Stimulated activated CD4-positive, alpha-beta T cell treated with anti-CD3 and anti-CD28 coated beads, Interleukin-1b, Interleukin-23, amount 100 ng/mL, for 1 hour (primary cell): ENCODE measurements around the gene GCAT.

Experiments
- DNase-seq, 2 donors: peaks; one replicate each; pipeline ENCODE4 v3.0.0-alpha.2; 2020; ENCODE audit warnings: low read depth in 2 of 2

The GCAT gene

DNA sequence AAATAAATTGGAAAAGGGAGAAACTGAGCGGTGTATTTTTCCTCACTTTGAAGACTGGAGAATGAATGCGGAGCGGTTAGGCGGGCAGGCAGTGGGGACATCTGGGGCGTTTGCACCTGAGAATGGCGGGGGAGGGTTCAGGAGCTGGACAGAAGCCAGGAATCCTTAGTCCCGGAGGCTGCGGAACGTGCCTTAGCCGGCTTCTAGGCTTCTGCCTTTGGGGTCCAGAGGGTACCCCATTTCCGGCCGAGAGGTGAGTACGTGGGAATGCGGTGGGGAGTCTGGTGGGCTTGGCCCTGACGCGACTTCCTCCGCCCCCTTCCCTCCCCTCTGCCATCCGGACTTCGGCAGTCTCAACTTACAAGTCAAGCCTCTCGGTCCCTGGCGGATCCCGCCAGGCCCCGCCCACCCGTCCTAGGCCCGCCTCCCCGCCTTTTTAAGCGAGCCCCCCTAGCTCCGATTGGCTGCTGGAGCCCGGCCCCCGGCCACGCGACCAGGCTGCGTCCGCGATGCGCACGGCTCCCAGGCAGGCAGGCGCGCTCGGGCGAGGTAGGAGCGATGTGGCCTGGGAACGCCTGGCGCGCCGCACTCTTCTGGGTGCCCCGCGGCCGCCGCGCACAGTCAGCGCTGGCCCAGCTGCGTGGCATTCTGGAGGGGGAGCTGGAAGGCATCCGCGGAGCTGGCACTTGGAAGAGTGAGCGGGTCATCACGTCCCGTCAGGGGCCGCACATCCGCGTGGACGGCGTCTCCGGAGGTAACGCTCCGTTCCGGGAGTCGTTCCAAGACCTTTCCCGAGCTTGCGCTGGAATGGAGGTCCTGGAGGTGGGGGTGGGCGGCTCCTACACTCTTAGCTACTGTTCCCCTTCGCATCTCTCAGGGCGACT, at the start of gene GCAT:
TSS of gene GCAT (plus strand) at position 525 of the 884 bp plus-strand sequence. CDS start at position 559, 34 bp downstream.
- DNase-seq, result peak; percentile 59 to 82

DNA sequence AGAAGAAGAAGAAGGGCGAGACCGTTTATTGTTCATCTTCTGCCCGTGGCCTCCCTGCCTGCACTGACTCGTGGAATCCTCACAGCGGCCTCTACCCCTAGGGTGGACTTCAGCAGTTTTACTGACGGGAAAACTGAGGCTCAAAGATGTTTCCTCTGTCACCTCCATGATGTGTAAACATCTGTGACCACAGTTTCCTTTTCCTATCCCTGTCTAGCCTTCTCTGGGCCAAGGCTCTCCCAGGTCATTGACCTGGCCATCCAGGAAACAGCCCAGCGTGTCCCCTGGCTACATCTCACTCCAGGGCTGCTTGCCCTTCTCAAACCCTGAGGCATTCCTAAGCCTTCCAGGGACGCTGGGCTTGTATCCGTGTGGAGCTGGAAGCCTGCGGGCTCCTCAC, 49.0 kb upstream of the GCAT start:
- DNase-seq, result no peak

DNA sequence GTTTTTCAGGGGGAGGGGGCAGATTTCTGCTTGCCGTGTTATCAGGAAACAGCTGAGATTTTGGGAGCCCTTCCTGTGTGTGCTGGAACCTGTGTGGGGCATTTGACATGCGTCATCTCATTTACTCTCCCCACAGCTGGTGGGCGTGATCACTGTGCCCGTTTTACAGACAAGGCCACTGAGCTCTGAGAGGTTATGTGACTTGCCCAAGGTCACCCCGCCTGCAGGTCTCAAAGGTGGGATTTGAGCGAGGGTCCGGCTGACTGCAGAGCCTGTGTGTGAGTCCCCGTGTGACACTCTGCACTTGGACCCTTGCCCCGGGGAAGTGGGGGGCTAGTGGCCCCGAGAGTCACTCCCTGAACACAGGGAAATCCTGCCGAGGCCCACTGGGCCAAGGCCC, 48.5 kb upstream of the GCAT start:
- DNase-seq, result no peak

DNA sequence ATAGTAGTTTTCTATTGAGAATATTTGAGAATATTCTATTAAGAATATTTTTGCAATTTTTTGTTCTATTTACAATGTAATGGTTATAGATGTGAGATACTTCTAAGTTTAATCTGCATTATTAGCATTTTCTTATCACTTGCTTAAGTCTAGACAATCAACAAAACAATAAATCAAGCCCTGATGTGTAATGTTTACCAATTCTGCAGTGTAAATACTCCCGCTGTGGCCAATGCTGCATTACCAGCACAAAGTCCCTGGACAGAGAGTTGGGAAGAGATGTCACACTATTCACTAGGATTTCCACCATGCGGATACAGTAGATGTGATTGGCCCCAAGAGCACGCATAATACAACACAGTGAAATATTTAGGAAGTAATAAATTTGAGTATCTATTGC, 47.6 kb upstream of the GCAT start:
- DNase-seq, result no peak

DNA sequence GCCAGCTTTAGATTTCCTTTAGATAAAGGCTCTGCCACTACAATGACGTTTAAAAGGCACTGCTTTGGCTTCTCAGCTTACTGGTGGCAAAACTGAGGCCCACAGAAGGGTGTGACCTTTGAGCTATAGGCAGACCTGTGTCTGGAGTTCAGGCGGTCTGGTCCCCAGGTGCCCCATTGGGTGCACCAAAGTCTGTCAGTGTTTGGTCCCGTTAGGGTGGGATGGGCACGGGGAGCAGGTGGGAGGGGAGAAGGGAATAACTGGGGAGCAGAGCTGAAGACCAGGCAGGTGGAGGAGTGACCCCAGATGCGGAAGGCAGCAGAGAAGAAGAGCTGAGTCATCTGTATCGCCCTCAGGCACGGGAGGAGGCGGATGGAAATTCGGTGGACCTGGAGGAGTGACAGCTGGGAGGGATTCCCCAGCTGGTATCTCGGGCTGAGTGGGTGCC, 45.3 kb upstream of the GCAT start:
- DNase-seq, result no peak

DNA sequence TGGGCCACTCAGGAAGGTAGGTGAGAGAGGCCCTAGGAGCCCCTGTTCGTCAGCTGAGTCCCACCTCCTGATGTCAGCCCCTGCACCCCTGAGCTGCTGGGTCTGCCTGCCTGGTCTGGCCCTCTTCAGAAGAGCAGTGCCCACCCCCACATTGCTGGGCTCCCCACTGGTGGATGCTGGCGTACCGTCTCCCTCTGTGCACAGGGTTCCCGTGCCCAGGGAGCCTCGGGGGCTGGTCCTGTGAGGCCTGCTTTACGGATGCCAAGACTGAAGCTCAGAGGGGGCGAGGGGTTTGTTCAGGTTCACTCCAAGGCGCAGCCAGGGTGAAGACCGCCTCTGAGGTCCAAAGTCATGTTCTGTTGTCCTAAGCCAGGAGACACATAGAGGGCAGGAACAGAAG, 44.7 kb upstream of the GCAT start:
- no peak for DNase-seq

DNA sequence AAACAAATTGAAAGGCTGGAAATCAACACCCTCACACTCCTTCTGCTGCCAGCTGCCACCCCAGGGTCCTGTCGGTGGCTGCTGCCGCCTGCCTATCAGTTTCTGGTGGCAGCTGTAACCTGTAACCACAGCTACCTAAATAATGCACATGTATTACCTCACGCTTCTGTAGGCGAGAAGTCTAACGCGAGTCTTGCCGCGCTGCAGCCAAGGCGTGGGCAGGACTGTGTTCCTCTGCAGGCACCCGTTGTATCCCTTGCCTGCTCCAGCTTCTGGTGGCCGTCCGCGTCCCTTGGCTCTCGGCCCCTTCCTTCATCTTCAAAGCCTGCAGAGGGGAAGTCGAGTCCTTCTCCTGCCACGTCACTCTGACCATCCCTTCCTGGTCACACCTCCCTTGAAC, 44.1 kb upstream of the GCAT start:
- no peak for DNase-seq

DNA sequence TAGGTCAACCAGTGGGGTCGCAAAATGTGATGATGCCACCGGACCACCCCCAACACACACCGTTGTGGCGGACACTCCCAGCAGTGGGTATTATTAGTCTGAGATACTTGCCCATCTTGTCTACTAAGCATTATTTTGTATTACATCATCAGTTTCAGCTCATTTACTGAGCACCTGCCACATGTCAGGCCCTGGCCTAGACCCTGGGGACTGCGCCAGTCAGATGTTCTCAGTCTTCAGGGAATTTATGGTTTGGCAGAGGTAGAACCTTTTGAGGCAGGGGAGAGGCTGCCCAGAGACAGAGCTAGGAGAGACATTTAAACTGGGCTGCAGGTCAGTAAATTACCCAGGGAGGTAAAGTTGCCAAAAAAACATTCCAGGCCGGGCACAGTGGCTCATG, 43.1 kb upstream of the GCAT start:
- DNase-seq, result no peak

DNA sequence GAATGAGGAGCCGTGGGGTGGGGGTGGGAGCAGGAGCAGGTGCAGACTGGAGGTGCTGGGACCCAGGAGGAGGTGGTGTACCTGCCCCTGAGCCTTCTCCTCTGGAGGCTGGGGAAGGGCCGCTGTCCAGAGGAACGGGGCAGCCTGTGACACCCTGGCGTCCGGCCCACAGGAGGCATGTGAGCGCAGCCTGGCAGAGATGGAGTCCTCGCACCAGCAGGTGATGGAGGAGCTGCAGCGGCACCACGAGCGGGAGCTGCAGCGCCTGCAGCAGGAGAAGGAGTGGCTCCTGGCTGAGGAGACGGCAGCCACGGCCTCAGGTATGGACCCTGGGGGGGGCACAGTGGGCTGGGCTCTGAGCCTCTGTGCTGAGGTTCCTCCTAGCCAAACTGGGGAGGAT, 42.2 kb upstream of the GCAT start:
- no peak for DNase-seq

DNA sequence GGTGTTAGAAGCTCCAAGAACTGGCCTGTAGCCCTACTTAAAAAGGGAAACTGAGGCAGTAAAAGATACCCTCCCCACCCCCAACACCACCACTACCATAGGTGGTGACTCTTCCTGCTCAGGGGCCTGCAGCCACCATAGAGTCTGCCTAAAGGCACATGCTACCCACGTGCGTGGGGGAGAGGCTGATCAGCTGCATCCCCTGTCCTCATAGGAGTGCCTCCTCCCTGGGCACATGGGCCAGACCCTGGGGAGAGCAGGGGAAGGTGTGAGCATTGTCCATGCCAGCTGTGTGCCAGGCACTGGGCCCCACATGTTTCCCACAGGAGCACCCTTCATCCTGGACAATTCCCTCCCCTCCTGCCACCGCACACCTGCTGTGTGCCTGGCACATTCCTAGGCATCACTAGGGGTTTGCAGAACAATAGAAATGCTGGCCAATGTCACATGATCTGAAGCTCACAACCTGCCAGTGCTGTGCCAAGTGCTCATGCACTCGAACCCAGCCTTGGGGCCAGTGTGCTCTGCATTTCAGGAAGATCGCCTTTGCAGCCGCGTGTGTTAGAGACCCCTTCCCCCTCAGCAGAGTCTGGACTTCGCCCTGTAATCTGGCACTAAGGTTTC, 41.7 kb upstream of the GCAT start:
- DNase-seq, result no peak

DNA sequence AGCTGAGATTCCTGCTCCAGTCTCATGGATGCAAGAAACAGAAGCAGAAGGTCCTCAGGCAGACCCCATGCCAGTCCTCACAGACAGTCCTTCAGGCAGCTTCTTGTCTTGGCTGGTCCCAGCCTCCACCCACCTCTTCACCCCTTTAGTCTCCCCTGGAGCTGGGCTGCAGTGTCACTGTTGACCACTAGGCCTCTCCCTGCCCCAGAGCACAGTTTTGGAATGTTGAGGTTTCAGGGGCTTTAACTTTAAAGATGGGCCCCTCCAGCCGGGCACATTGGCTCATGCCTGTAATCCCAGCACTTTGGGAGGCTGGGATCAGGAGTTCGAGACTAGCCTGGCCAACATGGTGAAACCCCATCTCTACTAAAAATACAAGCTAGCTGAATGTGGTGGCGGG, 39.5 kb upstream of the GCAT start:
- DNase-seq, result no peak

DNA sequence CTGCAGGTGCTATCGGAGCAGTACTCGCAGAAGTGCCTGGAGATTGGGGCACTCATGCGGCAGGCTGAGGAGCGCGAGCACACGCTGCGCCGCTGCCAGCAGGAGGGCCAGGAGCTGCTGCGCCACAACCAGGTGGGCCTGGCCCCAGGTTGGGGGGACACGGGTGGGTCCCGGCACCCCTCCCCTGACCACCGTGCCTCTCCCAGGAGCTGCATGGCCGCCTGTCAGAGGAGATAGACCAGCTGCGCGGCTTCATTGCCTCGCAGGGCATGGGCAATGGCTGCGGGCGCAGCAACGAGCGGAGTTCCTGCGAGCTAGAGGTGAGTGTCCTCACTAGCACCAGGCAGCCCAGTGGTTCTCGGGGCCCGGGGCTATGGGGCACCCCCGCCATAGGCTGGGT, 38.7 kb upstream of the GCAT start:
- DNase-seq, result no peak

DNA sequence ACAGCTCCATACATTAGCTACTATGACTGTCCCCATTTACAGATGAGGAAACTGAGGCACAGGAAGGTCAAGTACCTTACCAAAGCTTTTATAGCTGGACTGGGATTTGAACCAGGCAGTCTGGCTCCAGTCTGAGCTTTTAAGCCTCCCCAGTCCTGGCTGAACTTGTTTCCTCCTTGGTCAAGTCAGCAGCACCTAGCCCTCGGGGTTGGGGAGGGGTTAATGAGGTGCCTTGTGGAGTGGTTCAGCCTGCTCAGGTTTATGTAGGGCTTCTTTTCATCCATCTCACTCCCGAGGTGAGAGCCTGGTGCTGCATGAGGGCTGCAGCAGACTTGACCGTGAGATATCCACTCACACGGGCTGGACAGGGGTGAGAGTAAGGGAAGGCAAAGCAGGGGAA, 36.7 kb upstream of the GCAT start:
- no peak for DNase-seq

DNA sequence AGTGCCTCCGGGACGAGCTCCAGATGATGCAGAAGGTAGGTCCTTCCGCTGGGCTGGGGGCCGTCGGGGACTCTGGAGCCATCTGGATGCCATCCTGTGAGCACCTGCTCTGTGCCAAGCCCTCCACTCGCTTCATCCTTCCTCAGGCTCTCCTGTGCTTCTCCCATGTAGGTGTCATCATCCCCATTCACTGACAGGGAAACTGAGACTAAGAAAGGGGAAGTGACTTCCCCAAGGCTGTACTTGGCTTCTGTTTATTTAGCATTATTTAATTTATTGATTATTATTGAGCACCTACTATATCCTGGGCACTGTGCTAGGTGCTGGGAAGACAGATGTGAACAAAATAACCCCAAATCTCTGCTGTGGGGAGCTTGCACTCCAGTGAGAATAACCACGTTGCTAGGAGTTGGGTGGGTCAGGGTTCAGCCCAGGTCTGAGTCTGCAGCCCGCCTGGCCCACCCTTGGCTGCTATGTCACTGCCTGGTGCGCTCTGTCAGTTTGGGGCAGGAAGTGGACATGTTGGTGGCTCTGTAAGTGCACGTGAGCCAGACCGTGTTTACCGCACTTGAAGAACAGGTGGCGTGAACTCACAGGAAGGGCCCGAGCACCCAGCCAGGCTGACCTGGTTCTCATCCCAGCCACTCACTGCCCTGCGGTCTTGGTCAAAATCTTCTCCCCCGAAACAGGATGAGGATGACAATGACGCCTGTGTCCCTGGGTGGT, 35.9 kb upstream of the GCAT start:
- no peak for DNase-seq

DNA sequence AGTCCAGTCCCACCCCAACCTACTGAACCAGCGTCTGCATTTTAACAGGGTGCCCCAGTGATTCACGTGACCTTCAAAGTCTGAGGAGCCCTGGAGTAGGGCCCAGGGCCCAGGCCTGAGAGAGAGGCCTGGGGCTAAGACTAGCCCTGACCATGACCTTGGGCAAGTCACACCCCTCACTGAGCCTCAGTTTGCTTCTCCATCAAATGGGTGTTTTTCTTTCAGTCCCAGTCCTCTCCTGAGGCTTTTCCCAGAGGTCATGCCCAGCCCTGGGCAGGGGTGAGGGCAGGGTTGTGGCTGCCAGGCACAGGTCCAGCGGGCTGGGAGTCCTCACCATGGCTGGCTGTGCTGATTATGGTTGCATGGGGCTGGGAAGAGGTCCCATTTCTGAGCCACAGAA, 33.0 kb upstream of the GCAT start:
- DNase-seq, result no peak

DNA sequence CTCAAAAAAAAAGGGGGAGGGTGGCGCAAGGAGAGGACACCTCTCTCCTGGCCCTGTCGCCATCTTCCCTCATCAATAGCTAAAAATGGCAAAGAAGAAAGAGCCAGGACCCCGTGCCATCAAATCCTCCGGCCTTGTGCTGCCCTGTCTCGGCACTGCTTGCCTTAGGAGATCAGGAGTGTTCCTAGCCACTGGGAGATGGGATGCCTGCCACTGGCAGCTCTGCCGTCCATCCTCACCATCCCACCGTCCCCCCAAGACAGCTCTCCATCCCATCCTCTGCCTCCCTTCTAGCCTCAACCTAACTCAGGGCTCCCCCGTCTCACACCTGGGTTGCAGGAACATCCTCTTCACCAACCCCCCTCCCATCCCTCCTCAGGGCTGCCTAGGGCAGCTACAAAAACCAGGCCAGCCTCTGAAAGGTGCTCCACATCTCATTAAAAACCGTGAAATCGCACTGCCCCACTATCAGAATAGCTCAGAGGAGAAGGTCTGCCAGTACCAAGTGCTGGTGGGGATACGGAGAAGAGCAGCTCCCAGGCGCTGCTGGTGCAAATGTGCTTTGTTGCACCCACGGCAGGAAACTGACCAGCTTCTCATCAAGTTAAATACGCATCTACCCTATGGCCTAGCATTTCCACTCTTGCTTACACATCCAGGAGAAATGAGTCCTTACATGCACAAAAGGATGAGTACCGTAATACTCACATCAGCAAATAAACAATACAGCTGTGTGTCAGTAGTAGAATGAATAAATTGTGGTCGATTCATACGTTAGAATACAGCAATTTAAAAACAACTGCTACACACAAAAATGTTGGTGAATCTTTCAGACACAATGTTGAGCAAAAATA, 31.7 kb upstream of the GCAT start:
- DNase-seq, result no peak

DNA sequence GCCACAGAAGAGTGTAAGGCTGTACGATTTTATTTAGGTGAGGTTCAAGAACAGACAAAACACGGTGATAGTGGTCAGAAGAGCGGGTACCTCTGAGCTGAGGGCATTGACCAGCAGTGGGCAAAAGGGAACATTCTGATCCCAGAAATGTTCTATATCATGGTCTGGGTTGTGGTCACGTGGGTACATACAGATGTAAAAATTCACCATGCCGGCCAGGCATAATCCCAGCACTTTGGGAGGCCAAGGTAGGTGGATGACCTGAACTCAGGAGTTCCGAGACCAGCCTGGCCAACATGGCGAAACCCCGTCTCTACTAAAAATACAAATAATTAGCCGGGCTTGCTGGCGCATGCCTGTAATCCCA, 31.1 kb upstream of the GCAT start:
- DNase-seq, result no peak

DNA sequence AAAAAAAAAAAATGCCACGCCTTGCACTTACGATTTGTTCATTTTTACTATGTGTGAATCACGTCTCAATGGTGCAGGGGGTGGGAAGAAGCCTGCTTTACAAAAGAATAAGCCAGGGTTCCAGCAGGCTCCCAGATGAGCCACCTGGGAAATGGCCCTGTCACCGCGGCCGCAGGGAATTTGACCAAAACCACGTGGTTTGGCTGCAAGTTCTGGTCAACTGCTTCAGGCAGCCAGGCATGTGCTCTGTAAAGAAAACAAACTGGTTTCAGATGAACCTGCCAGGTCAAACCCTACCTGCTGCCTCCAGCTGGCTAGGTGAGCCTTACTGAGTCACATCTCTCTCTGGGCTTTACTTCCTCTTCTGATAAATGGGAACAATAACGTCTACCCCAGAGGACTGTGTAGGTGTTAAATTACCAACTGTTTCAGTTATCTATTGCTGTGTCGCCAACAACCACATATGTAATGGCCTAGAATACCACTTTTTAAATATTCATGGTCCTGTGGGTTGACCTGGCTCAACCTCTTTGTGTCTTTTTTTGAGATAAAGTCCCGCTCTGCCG, 30.5 kb upstream of the GCAT start:
- DNase-seq, result no peak

DNA sequence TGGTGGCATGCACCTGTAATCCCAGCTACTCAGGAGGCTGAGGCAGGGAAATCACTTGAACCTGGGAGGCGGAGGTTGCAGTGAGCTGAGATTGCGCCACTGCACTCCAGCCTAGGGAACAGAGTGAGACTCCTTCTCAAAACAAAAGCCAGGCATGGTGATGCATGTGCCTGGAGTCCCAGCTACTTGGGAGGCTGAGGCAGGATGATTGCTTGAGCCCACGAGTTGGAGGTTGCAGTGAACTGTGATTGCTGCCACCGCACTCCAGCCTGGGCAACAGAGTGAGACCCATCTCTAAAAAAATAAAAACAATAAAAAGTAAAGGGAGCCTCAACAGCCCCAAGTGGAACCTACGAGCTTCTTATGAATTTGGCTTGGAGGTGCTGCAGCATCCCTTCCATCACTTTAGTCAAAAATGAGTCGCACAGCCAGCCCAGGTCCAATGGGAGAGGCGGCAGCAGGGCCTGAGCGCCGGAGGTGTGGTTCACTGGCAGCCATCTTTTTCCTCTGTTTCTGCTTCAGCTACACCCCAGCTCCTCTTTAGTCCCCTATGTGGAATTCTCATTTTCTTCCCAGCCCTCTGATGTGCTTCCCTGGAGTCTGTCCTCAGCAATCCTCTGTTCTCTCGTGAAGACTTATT, 29.2 kb upstream of the GCAT start:
- no peak for DNase-seq

DNA sequence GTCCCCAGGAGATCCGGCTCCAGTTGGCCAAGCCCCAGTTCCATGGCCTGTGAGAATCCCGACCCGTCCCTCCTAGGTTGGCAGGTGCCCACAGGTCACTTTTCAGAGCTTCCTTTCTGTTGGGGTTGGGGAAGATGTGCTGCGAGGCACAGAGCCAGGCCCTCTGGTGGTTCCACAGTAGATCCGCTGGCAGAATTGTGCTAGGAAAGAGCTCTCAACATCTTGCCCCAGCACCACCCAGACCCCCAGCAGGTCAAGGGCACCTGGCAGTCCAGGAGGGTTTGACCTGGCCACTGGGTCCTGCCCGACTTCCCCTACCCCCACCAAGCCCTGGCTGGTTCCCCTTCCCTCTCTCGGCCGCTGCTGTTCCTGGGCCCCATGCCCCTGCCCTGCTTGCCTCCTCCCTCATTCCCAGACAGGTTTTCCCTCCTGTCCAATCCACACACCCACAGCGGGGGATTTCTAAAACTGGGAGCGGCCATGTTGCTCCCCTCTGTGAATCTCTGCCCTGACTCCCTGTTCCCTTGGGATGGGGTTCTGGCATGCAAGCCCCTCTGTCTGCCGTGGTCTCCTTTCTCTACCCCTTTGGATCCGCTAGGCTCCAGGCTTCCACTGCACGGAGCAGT, 26.2 kb upstream of the GCAT start:
- DNase-seq, result no peak
